DMS79 treated with DMSO at 0.1 percent for 48 hours (cell line): Measurements from ENCODE around the gene PPP2R5A.
"Not testable (repeated sequence)": the region's sequence is repeated elsewhere in the genome, so short reads cannot be mapped to it uniquely, and the experiment has no call there.

Experiments used
- DNase-seq: peaks from one replicate; lab custom pipeline; 2025; lab: John Stamatoyannopoulos, UW

PPP2R5A gene

GRCh38 chr1:212267460-212267859 lies 17.8 kb upstream of the PPP2R5A start:
- DNase-seq: peak; percentile 44

GRCh38 chr1:212269306-212269705 lies 15.9 kb upstream of the PPP2R5A start:
- no peak for DNase-seq

GRCh38 chr1:212270564-212270963 lies 14.6 kb upstream of the PPP2R5A start:
- DNase-seq: no peak

- no peak for DNase-seq
These were observed 14.0 kb upstream of the PPP2R5A start for GRCh38 chr1:212271234-212271633.

- no peak for DNase-seq
These were observed 13.3 kb upstream of the PPP2R5A start for GRCh38 chr1:212271823-212272485.

- no peak for DNase-seq
These were observed 3.6 kb upstream of the PPP2R5A start for GRCh38 chr1:212281590-212281989.

GRCh38 chr1:212283741-212284140 lies 1.5 kb upstream of the PPP2R5A start:
- peak; percentile 25 for DNase-seq

- DNase-seq: no peak
These were observed 872 bp upstream of the PPP2R5A start for GRCh38 chr1:212284332-212284743.

- peak; percentile 60 for DNase-seq
These were observed 710 bp downstream of the PPP2R5A start for GRCh38 chr1:212285685-212286555.

GRCh38 chr1:212286556-212287131 lies 1.4 kb downstream of the PPP2R5A start:
- peak; percentile 42 for DNase-seq

GRCh38 chr1:212287261-212287895 lies 2.2 kb downstream of the PPP2R5A start:
- DNase-seq: no peak

- not testable (repeated sequence) for DNase-seq
These were observed 2.8 kb downstream of the PPP2R5A start for GRCh38 chr1:212287995-212288394.

- no peak for DNase-seq
These were observed 3.4 kb downstream of the PPP2R5A start for GRCh38 chr1:212288615-212289014.

- DNase-seq: no peak
These were observed 4.3 kb downstream of the PPP2R5A start for GRCh38 chr1:212289262-212290077.

GRCh38 chr1:212290608-212291007 lies 5.4 kb downstream of the PPP2R5A start:
- no peak for DNase-seq

GRCh38 chr1:212291505-212292134 lies 6.4 kb downstream of the PPP2R5A start:
- DNase-seq: peak; percentile 74

GRCh38 chr1:212292250-212293105 lies 7.3 kb downstream of the PPP2R5A start:
- DNase-seq: no peak

- DNase-seq: no peak
These were observed 8.4 kb downstream of the PPP2R5A start for GRCh38 chr1:212293579-212293978.

GRCh38 chr1:212294983-212295382 lies 9.8 kb downstream of the PPP2R5A start:
- DNase-seq: no peak

GRCh38 chr1:212295579-212295978 lies 10.4 kb downstream of the PPP2R5A start:
- DNase-seq: no peak
